B cell (primary cell): ENCODE measurements around the gene MFSD12. TPM values are rescaled to one million over a fixed set of nuclear protein-coding genes. Genes with fewer than 3 reads are reported as not detected.

Experiments
- ATAC-seq: fragments of 200-7000 bp; cut with Tn5 transposase; one replicate; pipeline ENCODE4 v1.10.0; 2021; ENCODE audit warnings: low read depth, mild to moderate bottlenecking, moderate number of reproducible peaks, moderate library complexity
- CTCF ChIA-PET: fragments of 350-600 bp; sonication (Branson Sonifier 250); formaldehyde crosslinking; loops from one replicate; lab custom pipeline; 2021; ENCODE audit warnings: antibody characterized with exemption, inconsistent platforms; lab: Charles Lee
- POLR2A ChIA-PET: fragments of 350-600 bp; sonication (Branson Sonifier 250); formaldehyde crosslinking; loops from one replicate; lab custom pipeline; 2021; ENCODE audit warnings: antibody characterized with exemption; lab: Charles Lee
- DNase-seq: peaks from one replicate; pipeline ENCODE4 v3.0.0; 2013
- H2AFZ ChIP-seq: 2 replicates; pipeline ENCODE4 v1.6.1; 2012; ENCODE audit warnings: mild to moderate bottlenecking, low read depth, low read length; ENCODE audit not compliant: insufficient read depth, poor library complexity, severe bottlenecking
- H3K27ac ChIP-seq, 2 donors: 1 replicate in 1 of 2; 2 replicates in 1 of 2; pipeline ENCODE4 v1.5.1; 2012 to 2013; ENCODE audit warnings: low read length in 2 of 2, mild to moderate bottlenecking in 2 of 2, moderate library complexity in 1 of 2
- H3K27me3 ChIP-seq, 4 experiments: fragments of 200-600 bp in 1 of 4; sonication (generic) in 1 of 4; replicated peaks in 1 of 4; 1 replicate in 2 of 4; 2 replicates in 2 of 4; pipeline versions ENCODE4 v1.6.1 to v1.7.0; 2013 to 2016; ENCODE audit warnings: low read length in 3 of 4, mild to moderate bottlenecking in 2 of 4, mixed read lengths in 1 of 4, moderate library complexity in 1 of 4; ENCODE audit not compliant: insufficient read depth in 4 of 4, control insufficient read depth in 3 of 4; ENCODE audit errors: control extremely low read depth in 1 of 4
- H3K36me3 ChIP-seq, 2 experiments: replicated peaks in 1 of 2; 1 replicate in 1 of 2; 2 replicates in 1 of 2; pipeline versions ENCODE4 v1.6.1 to v1.7.1; 2013; ENCODE audit warnings: low read length in 1 of 2; ENCODE audit not compliant: insufficient read depth in 2 of 2, control insufficient read depth in 1 of 2; ENCODE audit errors: control extremely low read depth in 1 of 2, extremely low read depth in 1 of 2
- H3K4me1 ChIP-seq, 2 donors: fragments of 200-600 bp in 1 of 2; sonication (generic) in 1 of 2; 1 replicate in 1 of 2; 2 replicates in 1 of 2; pipeline versions ENCODE4 v1.5.1 to v1.6.1; 2013 to 2017; ENCODE audit warnings: low read length in 2 of 2; ENCODE audit not compliant: control insufficient read depth in 2 of 2, insufficient read depth in 2 of 2
- H3K4me2 ChIP-seq: replicated peaks from 2 replicates; pipeline ENCODE3; 2012; ENCODE audit warnings: mild to moderate bottlenecking, low read depth, low read length; ENCODE audit not compliant: poor library complexity, severe bottlenecking
- H3K4me3 ChIP-seq, 5 experiments: fragments of 200-600 bp in 1 of 5; sonication (generic) in 1 of 5; 1 replicate in 3 of 5; 2 replicates in 2 of 5; pipeline versions ENCODE4 v1.5.1 to v1.7.0; 2011 to 2016; ENCODE audit warnings: low read length in 4 of 5, mild to moderate bottlenecking in 4 of 5, low read depth in 2 of 5, control low read depth in 1 of 5, moderate library complexity in 1 of 5; ENCODE audit not compliant: insufficient read depth in 1 of 5; ENCODE audit errors: control extremely low read depth in 1 of 5, extremely low read depth in 1 of 5
- H3K79me2 ChIP-seq: fragments of 200-600 bp; sonication (generic); one replicate; pipeline ENCODE4 v1.6.0; 2016; ENCODE audit warnings: low read length; ENCODE audit not compliant: control insufficient read depth, insufficient read depth
- H3K9ac ChIP-seq: fragments of 200-600 bp; sonication (generic); 2 replicates; pipeline ENCODE4 v1.6.1; 2017; ENCODE audit warnings: mild to moderate bottlenecking, low read length, moderate library complexity
- H3K9me3 ChIP-seq, 3 donors: one replicate each; pipeline versions ENCODE4 v1.6.1 to v1.7.1; 2013; ENCODE audit warnings: low read length in 2 of 3; ENCODE audit not compliant: control insufficient read depth in 2 of 3, insufficient read depth in 1 of 3; ENCODE audit errors: control extremely low read depth in 1 of 3
- H4K20me1 ChIP-seq: 2 replicates; pipeline ENCODE4 v1.6.0; 2012; ENCODE audit warnings: mild to moderate bottlenecking, low read length; ENCODE audit not compliant: insufficient read depth, control insufficient read depth, poor library complexity, severe bottlenecking
- H3K27ac Mint-ChIP-seq: one replicate; pipeline ENCODE4 v1.8.0; 2021; ENCODE audit warnings: mixed read lengths
- H3K27me3 Mint-ChIP-seq: one replicate; pipeline ENCODE4 v1.8.0; 2021; ENCODE audit warnings: mixed read lengths
- H3K4me1 Mint-ChIP-seq: one replicate; pipeline ENCODE4 v1.8.0; 2021; ENCODE audit warnings: mixed read lengths
- H3K4me3 Mint-ChIP-seq: one replicate; pipeline ENCODE4 v1.8.0; 2021; ENCODE audit warnings: mixed read lengths
- H3K9me3 Mint-ChIP-seq: one replicate; pipeline ENCODE4 v1.8.0; 2022; ENCODE audit warnings: mixed read lengths; ENCODE audit not compliant: insufficient read depth
- EZH2 ChIP-seq: IDR thresholded peaks from 2 replicates; pipeline ENCODE4 v1.6.1; 2012; ENCODE audit warnings: borderline replicate concordance, low read depth, mild to moderate bottlenecking, moderate library complexity, low read length; ENCODE audit not compliant: insufficient read depth, poor library complexity, severe bottlenecking
- WGBS: methylation state at CpG from one replicate; pipeline ENCODE4 v1.1.5; 2013; ENCODE audit warnings: missing lambda C conversion rate; ENCODE audit not compliant: insufficient coverage; 5-methylcytosine and 5-hydroxymethylcytosine counted together
- intact Hi-C: fragments of 100-400 bp; cut with micrococcal nuclease; formaldehyde crosslinking; loops from one replicate; pipeline ENCODE4 v1.10.0; 2022
- polyA plus RNA-seq: library from polyadenylated mRNA; depleted of rRNA; stranded (reverse); fragments of >200 nt; gene quantifications from 2 replicates; pipeline ENCODE4 v1.2.3, GENCODE V29; 2012
- total RNA-seq, 2 donors: library from RNA; stranded (reverse); fragments of 120-200 nt in 1 of 2; gene quantifications; 1 replicate in 1 of 2; 2 replicates in 1 of 2; pipeline versions ENCODE4 v1.2.3 to v1.2.4, GENCODE V29; 2013 to 2022
- TF ChIP-seq, protein P1 (sequence below): fragments of 200-600 bp; IDR thresholded peaks from one replicate; pipeline ENCODE4 v1.8.0; 2022; ENCODE audit warnings: antibody characterized with exemption, mild to moderate bottlenecking

The MFSD12 gene
- total and polyA plus RNA-seq, 2 donors (not counting 1 experiment from before 2014, with no cell fraction given) = 100 to 154 TPM

DNA sequence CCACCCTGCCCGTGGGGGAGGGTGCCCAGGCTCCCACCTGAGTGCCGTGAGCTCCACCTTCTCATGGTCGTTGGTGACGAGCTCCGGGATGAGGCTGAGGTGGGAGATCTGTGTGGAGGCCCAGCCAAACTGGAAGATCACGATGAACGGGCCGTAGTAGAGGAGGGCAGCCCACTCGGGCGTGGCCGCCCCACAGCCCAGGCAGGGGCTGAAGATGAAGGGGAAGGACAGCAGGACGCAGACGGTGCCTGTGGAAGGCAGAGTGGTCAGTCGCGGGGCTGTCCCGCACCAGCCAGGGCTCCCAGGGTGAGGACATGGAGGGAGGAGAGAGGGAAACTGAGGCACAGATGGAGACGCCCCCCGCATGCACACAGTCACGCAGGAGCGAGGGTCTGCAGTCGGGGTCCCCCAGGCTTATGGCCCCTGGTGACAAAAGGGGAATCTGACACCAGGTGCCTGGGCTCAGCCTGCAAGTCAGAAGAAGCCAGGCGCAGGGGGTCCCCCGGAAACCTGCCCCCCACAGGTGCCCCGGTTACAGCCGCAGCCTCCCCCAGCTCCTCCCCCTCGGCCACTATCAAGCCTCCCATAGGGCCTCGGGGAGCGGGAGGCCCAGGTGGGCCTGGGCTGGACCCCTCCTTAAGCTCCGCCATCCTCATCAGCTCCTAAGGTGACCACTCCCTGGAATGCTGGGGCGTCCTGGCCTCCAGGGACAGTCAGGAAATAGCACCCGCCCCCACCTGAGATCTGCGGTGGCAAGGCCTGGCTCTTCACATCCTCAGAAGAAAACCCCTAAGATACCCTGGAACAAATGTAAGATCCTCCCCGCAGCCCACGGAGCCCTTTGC is 6.2 kb downstream of the MFSD12 start:
- Histone ChIP-seq H3K36me3 (peaks cover 0 to 24% of the 10 kb centered on the region in 2 experiments), H4K20me1 (peaks cover 44% of the 10 kb centered on the region), H3K27me3 (no peaks in the 10 kb centered on the region), H3K9ac (no peak overlapping the region), H3K4me1 (peaks cover 32 to 39% of the 10 kb centered on the region in 2 donors), H3K4me3 (no peak overlapping the region), H3K79me2 (peaks cover 50% of the 10 kb centered on the region), H3K9me3 (no peaks in the 10 kb centered on the region), H3K4me2 (no peak overlapping the region), H3K27ac (no peak overlapping the region), H2AFZ (no peak overlapping the region)
- POLR2A ChIA-PET = interaction anchor here (0.5 kb wide), 1 partner anchor 47 kb away, joined by 3 read pairs; no protein-coding TSS in a partner anchor
- H3K27ac Mint-ChIP-seq = peak overlapping the region; percentile 81
- WGBS = 96% methylated on average over 32 of the region's 34 CpGs
- CTCF ChIA-PET = no interaction called here
- intact Hi-C loops = loop anchor here (5.0 kb wide), 1 partner anchor 34 kb away; no protein-coding TSS in a partner anchor
- H3K4me1 Mint-ChIP-seq = peaks cover 37% of the 10 kb centered on the region
- TF ChIP-seq, protein P1, sequence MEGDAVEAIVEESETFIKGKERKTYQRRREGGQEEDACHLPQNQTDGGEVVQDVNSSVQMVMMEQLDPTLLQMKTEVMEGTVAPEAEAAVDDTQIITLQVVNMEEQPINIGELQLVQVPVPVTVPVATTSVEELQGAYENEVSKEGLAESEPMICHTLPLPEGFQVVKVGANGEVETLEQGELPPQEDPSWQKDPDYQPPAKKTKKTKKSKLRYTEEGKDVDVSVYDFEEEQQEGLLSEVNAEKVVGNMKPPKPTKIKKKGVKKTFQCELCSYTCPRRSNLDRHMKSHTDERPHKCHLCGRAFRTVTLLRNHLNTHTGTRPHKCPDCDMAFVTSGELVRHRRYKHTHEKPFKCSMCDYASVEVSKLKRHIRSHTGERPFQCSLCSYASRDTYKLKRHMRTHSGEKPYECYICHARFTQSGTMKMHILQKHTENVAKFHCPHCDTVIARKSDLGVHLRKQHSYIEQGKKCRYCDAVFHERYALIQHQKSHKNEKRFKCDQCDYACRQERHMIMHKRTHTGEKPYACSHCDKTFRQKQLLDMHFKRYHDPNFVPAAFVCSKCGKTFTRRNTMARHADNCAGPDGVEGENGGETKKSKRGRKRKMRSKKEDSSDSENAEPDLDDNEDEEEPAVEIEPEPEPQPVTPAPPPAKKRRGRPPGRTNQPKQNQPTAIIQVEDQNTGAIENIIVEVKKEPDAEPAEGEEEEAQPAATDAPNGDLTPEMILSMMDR = no peak
- TF ChIP-seq EZH2 = no peak
- no peaks in the 10 kb centered on the region for H3K27me3 Mint-ChIP-seq
- no peak for ATAC-seq
- peak overlapping the region; percentile 41 for H3K4me3 Mint-ChIP-seq
- DNase-seq = no peak
- no peaks in the 10 kb centered on the region for H3K9me3 Mint-ChIP-seq

DNA sequence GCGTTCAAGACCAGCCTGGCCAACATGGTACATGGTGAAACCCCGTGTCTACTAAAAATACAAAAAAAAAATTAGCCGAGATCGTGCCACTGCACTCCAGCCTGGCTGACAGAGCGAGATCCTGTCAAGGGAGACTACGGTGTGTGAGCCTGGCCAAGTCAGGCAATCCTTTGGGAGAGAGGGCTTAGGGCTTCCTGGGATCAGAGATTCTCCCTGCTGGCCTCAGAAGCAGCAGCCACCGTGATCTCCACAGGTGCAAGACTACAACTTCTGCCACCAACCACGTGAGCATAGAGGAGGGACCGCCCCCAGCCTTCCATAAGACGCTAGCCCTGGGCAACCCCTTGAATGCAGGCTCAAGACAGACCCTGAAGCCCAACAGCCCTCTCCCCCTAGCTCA is 7.6 kb downstream of the MFSD12 start:
- Mint-ChIP-seq H3K9me3 (no peaks in the 10 kb centered on the region), H3K27me3 (no peaks in the 10 kb centered on the region)
- peaks cover 19 to 25% of the 10 kb centered on the region in 2 donors for H3K4me1 ChIP-seq

More for the DNA sequence above, 7.6 kb downstream of the MFSD12 start:
- DNase-seq (no peak), ATAC-seq (no peak)
- Histone ChIP-seq H3K9ac (no peak overlapping the region), H3K79me2 (peaks cover 42% of the 10 kb centered on the region), H3K9me3 (no peaks in the 10 kb centered on the region), H3K27me3 (no peaks in the 10 kb centered on the region), H3K4me3 (no peak overlapping the region), H3K36me3 (peaks cover 0 to 33% of the 10 kb centered on the region in 2 experiments), H3K4me2 (no peak overlapping the region), H3K27ac (no peak overlapping the region), H2AFZ (no peak overlapping the region), H4K20me1 (peaks cover 49% of the 10 kb centered on the region)
- WGBS = 97% methylated on average over 7 of the region's 10 CpGs
- Mint-ChIP-seq H3K27ac (peak overlapping the region; percentile 46), H3K4me1 (peaks cover 33% of the 10 kb centered on the region), H3K4me3 (no peak overlapping the region)
- ChIA-PET CTCF (interaction anchor here (5.4 kb wide), 1 partner anchor 68 kb away, joined by 47 read pairs; no protein-coding TSS in a partner anchor), POLR2A (no interaction called here)
- no peak for TF ChIP-seq EZH2
- TF ChIP-seq, protein P1 = no peak
- intact Hi-C loops = loop anchor here (5.0 kb wide), 1 partner anchor 33 kb away; no protein-coding TSS in a partner anchor
